HFF-Myc (cell line): ENCODE results near the gene ABCB9.
"Not testable (repeated sequence)": the region's sequence is repeated elsewhere in the genome, so short reads cannot be mapped to it uniquely, and the experiment has no call there.

Source experiments
- DNase-seq: peaks from one replicate; pipeline ENCODE4 v3.0.0-alpha.2; 2011; ENCODE audit warnings: low read depth; ENCODE audit errors: extremely low read depth
- H3K4me3 ChIP-seq: replicated peaks from 2 replicates; pipeline ENCODE4 v1.5.1; 2011; ENCODE audit warnings: low read depth, mild to moderate bottlenecking, control low read depth, low read length
- TF ChIP-seq, protein P1 (sequence below): IDR thresholded peaks from 2 replicates; pipeline ENCODE4 v1.5.1; 2012; ENCODE audit warnings: mild to moderate bottlenecking, low read depth, low read length, control low read depth; ENCODE audit errors: missing control alignments

Gene ABCB9

DNA sequence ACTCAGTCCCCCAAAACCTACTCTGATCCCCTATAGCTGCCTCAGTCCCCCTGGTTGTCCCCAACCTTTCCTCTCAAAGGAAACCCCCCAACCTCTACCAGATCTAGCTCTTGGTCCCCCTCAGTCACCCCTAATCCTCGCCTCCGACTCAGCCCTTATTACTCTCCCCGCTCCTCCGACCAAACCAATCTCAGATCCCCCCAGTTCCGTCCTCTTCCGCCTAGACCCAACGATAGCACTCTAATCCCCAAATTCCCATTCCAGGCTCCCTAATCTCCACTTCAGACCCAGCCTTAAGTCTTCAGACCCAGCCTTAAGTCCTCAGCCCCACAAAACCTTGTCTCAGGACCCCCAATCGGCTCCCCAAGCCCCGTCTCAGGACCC, 71.0 kb downstream of the ABCB9 start:
- H3K4me3 ChIP-seq = peak overlapping the region; percentile 95
- no peak for DNase-seq
- TF ChIP-seq, protein P1, sequence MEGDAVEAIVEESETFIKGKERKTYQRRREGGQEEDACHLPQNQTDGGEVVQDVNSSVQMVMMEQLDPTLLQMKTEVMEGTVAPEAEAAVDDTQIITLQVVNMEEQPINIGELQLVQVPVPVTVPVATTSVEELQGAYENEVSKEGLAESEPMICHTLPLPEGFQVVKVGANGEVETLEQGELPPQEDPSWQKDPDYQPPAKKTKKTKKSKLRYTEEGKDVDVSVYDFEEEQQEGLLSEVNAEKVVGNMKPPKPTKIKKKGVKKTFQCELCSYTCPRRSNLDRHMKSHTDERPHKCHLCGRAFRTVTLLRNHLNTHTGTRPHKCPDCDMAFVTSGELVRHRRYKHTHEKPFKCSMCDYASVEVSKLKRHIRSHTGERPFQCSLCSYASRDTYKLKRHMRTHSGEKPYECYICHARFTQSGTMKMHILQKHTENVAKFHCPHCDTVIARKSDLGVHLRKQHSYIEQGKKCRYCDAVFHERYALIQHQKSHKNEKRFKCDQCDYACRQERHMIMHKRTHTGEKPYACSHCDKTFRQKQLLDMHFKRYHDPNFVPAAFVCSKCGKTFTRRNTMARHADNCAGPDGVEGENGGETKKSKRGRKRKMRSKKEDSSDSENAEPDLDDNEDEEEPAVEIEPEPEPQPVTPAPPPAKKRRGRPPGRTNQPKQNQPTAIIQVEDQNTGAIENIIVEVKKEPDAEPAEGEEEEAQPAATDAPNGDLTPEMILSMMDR = no peak

DNA sequence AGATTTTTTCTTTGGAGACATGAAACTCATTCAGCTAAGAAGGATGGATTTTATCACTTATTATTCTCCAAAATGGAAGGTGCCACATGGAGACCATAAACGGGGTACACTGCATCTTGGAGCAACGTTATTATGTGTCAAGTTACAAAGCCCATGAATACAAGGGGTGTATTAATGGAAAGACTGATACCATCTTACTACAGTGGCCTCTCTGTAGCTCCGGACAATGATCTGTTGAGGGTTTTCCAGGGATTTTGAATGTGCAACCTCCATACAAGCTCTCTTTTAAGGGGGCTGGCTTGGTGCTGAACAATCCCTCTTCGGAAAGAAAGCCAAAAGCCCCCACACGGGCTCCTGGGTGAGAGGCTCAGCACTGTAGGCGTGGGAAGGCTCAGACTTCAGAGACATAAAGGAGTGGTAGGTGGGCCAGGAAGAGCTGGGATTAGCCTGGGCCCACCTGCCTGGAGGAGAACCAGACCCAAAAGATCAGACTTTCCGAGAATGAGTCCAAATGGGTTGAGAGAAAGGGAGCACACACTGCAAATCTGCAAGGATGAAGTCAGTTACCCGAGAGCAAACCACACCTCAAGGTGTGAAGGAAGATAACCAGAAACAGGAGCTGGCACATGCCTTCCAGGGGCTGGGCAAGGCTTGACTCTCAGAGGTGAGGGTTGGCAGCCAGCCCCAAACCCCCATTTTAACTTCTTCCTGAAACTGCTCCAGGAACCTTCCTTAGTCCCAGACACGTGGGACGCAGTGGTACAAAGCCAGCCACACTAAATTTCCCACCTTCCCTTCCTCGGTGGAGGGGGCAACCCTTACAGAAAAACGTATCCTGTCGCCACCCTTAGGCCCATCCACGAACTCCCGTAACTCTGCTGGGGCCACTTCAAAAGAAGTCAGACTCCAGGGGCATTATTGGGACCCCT, 71.8 kb downstream of the ABCB9 start:
- H3K4me3 ChIP-seq = peak overlapping the region; percentile 95
- DNase-seq = no peak
- TF ChIP-seq, protein P1 = no peak

DNA sequence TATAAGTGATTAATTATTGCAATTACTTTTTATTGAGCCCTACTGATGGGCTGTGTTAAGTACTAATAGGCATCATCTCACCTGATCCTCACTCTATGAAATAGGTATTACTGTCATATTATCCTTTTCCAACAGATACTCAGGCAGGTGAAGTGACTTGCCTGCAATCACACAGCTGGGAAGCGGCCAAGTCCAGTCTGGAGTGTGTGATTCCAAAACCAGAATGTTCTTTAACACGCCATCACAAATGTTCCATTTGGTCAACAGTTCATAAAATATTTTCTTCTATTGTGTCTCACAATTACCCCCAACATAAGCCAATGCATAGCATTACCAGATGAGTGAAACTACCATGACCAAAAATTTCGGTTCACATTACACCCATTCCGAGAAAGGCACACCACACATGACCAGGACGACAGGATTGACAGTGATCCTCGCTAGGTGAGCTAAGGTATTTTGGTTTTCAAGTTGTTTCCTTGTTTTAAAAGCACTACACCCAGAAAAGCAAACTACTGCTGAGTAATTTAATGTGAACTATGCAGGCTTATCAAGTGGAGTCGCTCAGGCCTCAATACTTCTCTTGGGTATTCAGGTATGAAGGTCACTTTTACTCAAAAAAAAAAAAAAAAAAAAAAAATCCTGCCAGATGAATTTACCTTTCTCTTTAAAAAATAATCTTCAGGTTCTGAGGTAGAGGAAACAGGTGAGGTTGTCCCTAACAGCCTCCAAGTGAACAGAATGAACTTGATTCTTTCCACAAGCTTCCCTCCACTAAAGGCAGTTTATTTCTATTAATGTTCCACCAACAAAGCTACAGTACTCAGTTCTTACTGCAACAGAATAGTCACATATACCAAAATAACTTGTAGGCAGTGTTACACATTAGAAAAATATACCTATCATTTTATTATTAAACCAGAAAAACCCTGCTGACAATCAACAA, 72.8 kb downstream of the ABCB9 start:
- no peak for DNase-seq
- H3K4me3 ChIP-seq = peak overlapping the region; percentile 95
- TF ChIP-seq, protein P1 = no peak

DNA sequence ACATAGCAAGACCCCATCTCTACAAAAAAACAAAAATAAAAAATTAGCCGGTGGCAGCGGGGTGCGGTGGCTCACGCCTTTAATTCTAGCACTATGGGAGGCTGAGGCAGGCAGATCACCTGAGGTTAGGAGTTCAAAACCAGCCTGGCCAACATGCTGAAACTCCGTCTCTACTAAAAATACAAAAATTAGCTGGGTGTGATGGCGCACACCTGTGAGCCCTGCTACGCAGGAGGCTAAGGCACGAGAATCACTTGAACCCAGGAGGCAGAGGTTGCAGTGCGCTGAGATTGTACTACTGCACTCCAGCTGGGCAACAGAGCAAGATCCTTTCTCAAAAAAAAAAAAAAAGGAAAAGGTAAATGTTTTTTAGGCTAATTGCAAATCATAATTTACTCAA, 73.5 kb downstream of the ABCB9 start:
- H3K4me3 ChIP-seq = peak overlapping the region; percentile 17
- not testable (repeated sequence) for DNase-seq

DNA sequence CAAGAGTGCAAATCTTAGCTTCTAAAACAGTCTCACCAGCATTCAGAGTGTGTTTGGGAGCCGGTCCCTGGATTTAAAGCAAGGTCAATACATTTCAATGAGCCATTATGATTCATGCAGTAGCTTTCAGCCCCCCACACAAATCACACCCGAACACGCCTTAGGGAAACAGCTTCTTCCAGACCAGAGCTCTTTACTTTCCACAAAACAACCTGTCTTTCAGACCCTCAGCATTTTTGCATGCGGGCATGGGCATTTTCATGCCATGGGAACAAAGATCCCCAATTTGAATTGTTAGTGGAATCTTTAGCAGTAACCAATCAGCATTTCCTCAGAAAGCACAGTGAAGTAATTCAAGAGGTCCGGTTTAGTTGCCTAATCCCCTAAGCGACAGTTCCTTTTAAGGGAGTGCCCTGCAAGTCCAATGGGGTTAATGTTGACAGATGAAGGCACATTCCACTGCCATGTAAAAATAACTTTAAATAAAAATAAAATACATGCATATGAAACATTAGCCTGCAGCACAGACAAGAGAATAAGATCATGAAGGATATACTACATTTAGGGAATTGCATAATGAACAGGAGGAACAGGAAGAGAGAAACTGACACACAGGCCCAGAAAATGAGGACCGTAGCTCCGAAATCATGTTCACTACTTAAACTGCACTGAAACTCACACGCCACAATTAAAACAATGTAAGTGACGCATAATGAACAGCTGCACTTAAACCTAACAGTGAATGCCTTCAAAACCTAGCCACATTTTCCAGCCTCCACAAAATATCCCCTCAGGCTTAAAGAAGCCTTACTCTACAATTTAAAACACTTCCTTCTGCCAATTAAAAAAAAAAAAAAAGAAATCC, 74.4 kb downstream of the ABCB9 start:
- H3K4me3 ChIP-seq = peak overlapping the region; percentile 17
- DNase-seq = no peak
- TF ChIP-seq, protein P1 = no peak

DNA sequence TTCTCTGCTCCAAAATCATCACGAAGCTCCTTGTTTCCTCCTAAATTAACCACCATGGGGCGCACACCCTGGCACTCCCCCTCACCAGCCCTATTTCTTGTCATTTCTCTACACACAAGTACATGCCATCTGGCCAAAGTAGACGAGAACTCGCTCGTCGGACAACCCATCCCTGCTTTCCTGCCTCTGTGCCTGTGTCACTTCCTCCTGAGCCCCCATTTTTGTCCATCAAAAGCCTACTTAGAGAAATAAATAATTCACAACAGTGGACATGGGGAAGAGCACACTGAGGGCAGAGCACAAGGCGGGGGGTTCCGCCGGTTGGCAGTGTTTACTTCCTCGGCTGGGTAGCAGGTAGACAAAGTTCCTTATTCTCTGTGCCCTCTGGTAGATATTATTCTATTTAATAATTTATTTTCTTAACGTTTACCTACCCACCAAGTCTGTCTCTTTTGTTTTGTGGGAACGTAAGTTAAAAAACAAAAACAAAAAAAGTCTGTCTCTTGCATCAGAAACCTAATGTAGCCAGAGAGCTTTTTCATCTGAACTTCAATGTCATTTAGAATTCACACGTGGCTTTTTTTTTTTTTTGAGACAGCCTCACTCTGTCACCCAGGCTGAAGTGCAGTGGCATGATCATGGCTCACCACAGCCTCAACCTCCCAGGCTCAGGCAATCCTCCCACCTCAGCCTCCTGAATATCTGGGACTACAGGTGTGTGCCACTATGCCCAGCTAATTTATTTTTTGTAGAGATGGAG, 76.3 kb downstream of the ABCB9 start:
- no peak overlapping the region for H3K4me3 ChIP-seq
- DNase-seq = no peak
- TF ChIP-seq, protein P1 = no peak
